Measurements from ENCODE around the gene AHCYL1.
A peak's percentile ranks its signal among the peaks of the same experiment; 100 is the strongest.
"Not testable (repeated sequence)": the region's sequence is repeated elsewhere in the genome, so short reads cannot be mapped to it uniquely, and the experiment has no call there.

Gene AHCYL1

GRCh38 chr1:110019770-110020169 lies 35.2 kb downstream of the AHCYL1 start:
- no peak for TF ChIP-seq ZNF274 (IDR thresholded peaks at IDR 0.05; ENCODE audit: low read depth, low read length)
- H3K4me3 ChIP-seq (ENCODE audit: low read length), result no peak overlapping the region

DNA sequence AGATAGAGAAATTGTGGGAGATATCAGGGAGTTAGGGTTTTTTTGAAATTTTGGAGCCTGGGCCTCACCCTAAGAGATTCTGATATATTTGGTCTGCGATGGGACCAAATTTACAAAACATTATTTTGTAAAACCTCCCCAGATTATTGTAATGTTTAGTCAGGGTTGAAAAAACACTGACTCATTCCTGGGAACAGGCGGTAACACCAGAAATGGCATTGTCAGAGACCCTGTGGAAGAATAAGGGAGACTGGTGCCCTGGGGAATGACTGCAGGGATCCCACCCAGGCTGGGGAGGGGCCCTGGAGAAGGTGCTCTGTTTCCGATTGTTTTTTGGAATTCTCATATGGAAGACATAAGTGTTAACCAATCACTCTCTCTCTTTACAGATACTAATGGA lies 36.7 kb downstream of the AHCYL1 start:
- H3K4me3 ChIP-seq (ENCODE audit: low read length), result no peak overlapping the region
- no peak for TF ChIP-seq ZNF274 (IDR thresholded peaks at IDR 0.05; ENCODE audit: low read depth, low read length)

- TF ChIP-seq ZNF274 (IDR thresholded peaks at IDR 0.05; ENCODE audit: low read depth, low read length), result no peak
- H3K4me3 ChIP-seq (ENCODE audit: low read length), result no peak overlapping the region
These were observed 40.0 kb downstream of the AHCYL1 start for GRCh38 chr1:110024613-110025012.

- not testable (repeated sequence) for H3K4me3 ChIP-seq (ENCODE audit: low read length)
These were observed 46.1 kb downstream of the AHCYL1 start for GRCh38 chr1:110030687-110031086.

DNA sequence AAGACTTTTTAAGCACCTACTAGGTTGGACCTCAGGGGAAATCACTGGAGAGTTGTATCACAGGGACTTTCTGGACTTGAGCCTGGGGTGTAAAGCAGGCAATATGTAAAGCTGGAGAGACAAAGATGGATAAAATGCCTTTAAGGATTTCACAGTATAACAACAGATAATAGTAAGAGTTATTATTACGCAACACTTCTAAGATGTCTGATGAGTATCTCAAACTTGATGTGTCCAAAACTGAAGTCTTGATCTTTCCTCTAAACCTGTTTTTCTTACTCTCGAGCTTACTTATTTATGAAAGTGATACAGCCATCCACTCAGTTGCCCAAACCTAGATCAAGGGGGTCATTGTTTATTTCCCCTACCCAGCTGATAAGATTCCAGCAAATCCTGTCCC lies 47.8 kb downstream of the AHCYL1 start:
- H3K4me3 ChIP-seq (ENCODE audit: low read length), result no peak overlapping the region
- no peak for TF ChIP-seq ZNF274 (IDR thresholded peaks at IDR 0.05; ENCODE audit: low read depth, low read length)

GRCh38 chr1:110033421-110033820 lies 48.9 kb downstream of the AHCYL1 start:
- H3K4me3 ChIP-seq (ENCODE audit: low read length), result no peak overlapping the region
- TF ChIP-seq ZNF274 (IDR thresholded peaks at IDR 0.05; ENCODE audit: low read depth, low read length), result no peak

DNA sequence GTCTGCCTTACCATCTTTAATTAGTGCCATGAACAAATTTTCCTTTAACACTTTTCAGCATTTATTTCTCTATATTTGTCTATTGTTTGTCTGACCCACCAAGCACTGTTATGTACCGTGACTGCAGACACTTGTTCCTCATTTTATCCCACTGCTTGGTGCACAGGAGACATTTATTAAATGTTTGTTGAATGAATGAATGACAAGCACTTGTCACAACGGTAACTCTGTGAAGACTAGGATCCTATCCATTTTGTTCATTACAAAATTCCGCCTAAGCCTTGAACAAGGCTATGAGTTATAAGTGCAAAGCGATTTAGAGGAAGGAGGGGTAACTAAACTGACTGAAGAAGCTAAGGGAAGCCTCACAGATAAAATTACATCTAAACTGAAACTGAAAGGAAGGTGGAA lies 49.5 kb downstream of the AHCYL1 start:
- peak overlapping the region; percentile 87 for H3K4me3 ChIP-seq (ENCODE audit: low read length)
- TF ChIP-seq ZNF274 (IDR thresholded peaks at IDR 0.05; ENCODE audit: low read depth, low read length), result no peak

- H3K4me3 ChIP-seq (ENCODE audit: low read length), result peak within 1 kb of the TSS; percentile 87
- no peak for TF ChIP-seq ZNF274 (IDR thresholded peaks at IDR 0.05; ENCODE audit: low read depth, low read length)
These were observed 50.1 kb downstream of the AHCYL1 start, which contains the start of gene STRIP1 for GRCh38 chr1:110034451-110035235. TSS of gene STRIP1 (plus strand) at chr1:110034624. CDS start at chr1:110034638, 14 bp downstream.

- peak overlapping the region; percentile 87 for H3K4me3 ChIP-seq (ENCODE audit: low read length)
- no peak for TF ChIP-seq ZNF274 (IDR thresholded peaks at IDR 0.05; ENCODE audit: low read depth, low read length)
These were observed 50.7 kb downstream of the AHCYL1 start for GRCh38 chr1:110035236-110035752.

- TF ChIP-seq ZNF274 (IDR thresholded peaks at IDR 0.05; ENCODE audit: low read depth, low read length), result no peak
- H3K4me3 ChIP-seq (ENCODE audit: low read length), result no peak overlapping the region
These were observed 53.7 kb downstream of the AHCYL1 start for GRCh38 chr1:110038271-110038670.

DNA sequence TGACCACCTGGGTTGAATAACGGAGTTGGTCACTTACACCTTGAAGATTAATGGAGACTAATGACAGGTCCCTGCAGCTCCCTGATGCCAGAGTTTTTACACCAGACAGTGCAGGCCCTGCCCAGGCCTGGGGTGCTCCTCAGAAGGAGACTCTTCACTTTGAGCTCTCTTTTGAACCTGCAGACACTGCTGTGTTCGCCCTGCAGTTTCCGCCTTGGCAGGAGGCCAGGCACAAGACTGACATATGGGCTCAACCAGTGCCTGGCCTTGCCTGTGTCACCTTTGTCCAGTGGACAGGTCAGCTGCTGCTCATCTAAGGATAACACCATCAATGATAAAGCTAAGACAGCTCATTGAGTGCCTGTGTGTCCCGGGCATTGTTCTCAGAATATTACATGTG lies 55.1 kb downstream of the AHCYL1 start:
- TF ChIP-seq ZNF274 (IDR thresholded peaks at IDR 0.05; ENCODE audit: low read depth, low read length), result no peak
- H3K4me3 ChIP-seq (ENCODE audit: low read length), result no peak overlapping the region

DNA sequence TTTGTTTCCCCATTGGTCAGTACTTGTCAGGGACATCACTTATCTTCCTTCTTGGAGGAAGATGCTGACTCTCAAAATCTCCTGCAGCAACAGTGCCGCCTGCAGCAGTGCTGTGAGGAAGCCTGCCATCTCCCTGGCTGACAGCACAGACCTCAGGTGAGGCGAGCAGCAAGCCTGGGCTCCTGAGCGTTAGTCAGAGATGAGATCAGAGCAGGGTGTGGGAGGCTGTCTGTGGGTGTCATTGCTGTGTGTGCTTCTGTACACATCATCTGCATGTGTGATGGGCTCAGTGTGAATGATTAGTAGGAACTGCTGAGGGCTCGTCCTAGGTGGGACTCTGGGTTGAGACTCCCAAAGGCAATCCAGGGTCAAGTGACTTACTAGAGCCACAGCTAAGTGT lies 56.0 kb downstream of the AHCYL1 start:
- no peak overlapping the region for H3K4me3 ChIP-seq (ENCODE audit: low read length)
- TF ChIP-seq ZNF274 (IDR thresholded peaks at IDR 0.05; ENCODE audit: low read depth, low read length), result no peak

GRCh38 chr1:110043016-110043415 lies 58.5 kb downstream of the AHCYL1 start:
- H3K4me3 ChIP-seq (ENCODE audit: low read length), result no peak overlapping the region
- TF ChIP-seq ZNF274 (IDR thresholded peaks at IDR 0.05; ENCODE audit: low read depth, low read length), result no peak

- TF ChIP-seq ZNF274 (IDR thresholded peaks at IDR 0.05; ENCODE audit: low read depth, low read length), result no peak
- H3K4me3 ChIP-seq (ENCODE audit: low read length), result no peak overlapping the region
These were observed 62.9 kb downstream of the AHCYL1 start for GRCh38 chr1:110047463-110047862.

- H3K4me3 ChIP-seq (ENCODE audit: low read length), result no peak overlapping the region
- TF ChIP-seq ZNF274 (IDR thresholded peaks at IDR 0.05; ENCODE audit: low read depth, low read length), result no peak
These were observed 63.7 kb downstream of the AHCYL1 start for GRCh38 chr1:110048240-110048639.
